Pancreas (tissue), 10 donors: ENCODE data around the gene NCK2. TPM values are rescaled to one million over a fixed set of nuclear protein-coding genes. Genes with fewer than 3 reads are reported as not detected.
A peak's percentile ranks its signal among the peaks of the same experiment; 100 is the strongest.

Source experiments
- ATAC-seq, 4 donors: fragments of 200-7000 bp; cut with Tn5 transposase; one replicate each; pipeline versions ENCODE4 v1.8.0 to v1.9.1; 2020; ENCODE audit warnings: mild to moderate bottlenecking in 4 of 4, moderate library complexity in 4 of 4
- DNase-seq, 6 donors: peaks; one replicate each; pipeline ENCODE4 v3.0.0-alpha.2; 2020
- FAIRE-seq: peaks from 2 replicates; lab custom pipeline; 2012; peaks lifted over from hg19 to GRCh38; lab: Jason Lieb, UNC
- H3K27ac ChIP-seq, 4 donors: fragments of 200-600 bp; sonication (generic); 1 replicate in 3 of 4; 2 replicates in 1 of 4; pipeline versions ENCODE4 v1.5.0 to v1.8.0; 2020
- H3K27me3 ChIP-seq, 4 donors: fragments of 200-600 bp; one replicate each; pipeline ENCODE4 v1.8.0; 2021
- H3K36me3 ChIP-seq, 3 donors: fragments of 200-600 bp; sonication (generic) in 1 of 3; one replicate each; pipeline versions ENCODE4 v1.5.0 to v1.8.0; 2020 to 2021
- H3K4me1 ChIP-seq, 3 donors: fragments of 200-600 bp; one replicate each; pipeline ENCODE4 v1.8.0; 2021
- H3K4me3 ChIP-seq, 4 donors: fragments of 200-600 bp; sonication (generic) in 2 of 4; one replicate each; pipeline versions ENCODE4 v1.5.0 to v1.8.0; 2020 to 2021
- H3K9me3 ChIP-seq, 4 donors: fragments of 200-600 bp; one replicate each; pipeline ENCODE4 v1.8.0; 2021
- WGBS, 2 donors: extraction: QIAGEN DNeasy Blood & Tissue Kit; methylation state at CpG; one replicate each; pipeline ENCODE4 v1.1.7; 2013; 5-methylcytosine and 5-hydroxymethylcytosine counted together
- intact Hi-C, 3 donors: fragments of 100-400 bp; cut with DNase I; formaldehyde crosslinking; loops; one replicate each; pipeline versions ENCODE4 v1.11.1 to v1.14.2; 2022
- polyA plus RNA-seq, 2 donors: library from polyadenylated mRNA; stranded (reverse); fragments of 200-250 nt; gene quantifications; one replicate each; pipeline ENCODE4 v1.2.3, GENCODE V29; 2013
- total RNA-seq, 6 donors: library from RNA; stranded (reverse); fragmentation: NEBNext Ultra II Directional in 4 of 6; extraction: Animal tissue kit (Norgen Biotek cat#: 25700) in 4 of 6; gene quantifications; one replicate each; pipeline versions ENCODE4 v1.2.1 to v1.2.4, GENCODE V29; 2021 to 2023
- TF ChIP-seq, protein P1 (sequence below), 4 donors: fragments of 200-600 bp; sonication (generic) in 3 of 4; IDR thresholded peaks; one replicate each; pipeline versions ENCODE4 v1.5.0 to v1.8.0; 2021; ENCODE audit warnings: antibody characterized with exemption in 4 of 4
- donor health status: healthy with polysubstance abuse.
- donor health status: DM: no; HTN: no; CAD: no; lungs with moderate emphysema.
- donor health status: DM: no; HTN: no; CAD: no.
- donor health status: control.
- donor health status: control.
- donor health status: Bipolar disorder and iron deficiency.
- donor health status: DM: yes; HTN: yes; CAD: no.
- donor health status: DM: no; HTN: no; CAD: no.
- donor health status: DM: no; HTN: no; CAD: no.
- donor health status: DM: yes; HTN: yes; CAD: no.

NCK2 gene
- total and polyA plus RNA-seq, 8 donors: 28.4 to 57.6 (median 31.2) TPM

GRCh38 chr2:105777506-105778055 is 32.9 kb downstream of the NCK2 start:
- FAIRE-seq (no peak), DNase-seq (no peak), ATAC-seq (no peak)
- Histone ChIP-seq H3K27ac (no peak overlapping the region), H3K9me3 (no peaks in the 10 kb centered on the region), H3K36me3 (no peaks in the 10 kb centered on the region), H3K4me3 (no peak overlapping the region), H3K27me3 (no peaks in the 10 kb centered on the region), H3K4me1 (peaks cover 0 to 12% (median 6%) of the 10 kb centered on the region in 3 donors)
- TF ChIP-seq, protein P1, sequence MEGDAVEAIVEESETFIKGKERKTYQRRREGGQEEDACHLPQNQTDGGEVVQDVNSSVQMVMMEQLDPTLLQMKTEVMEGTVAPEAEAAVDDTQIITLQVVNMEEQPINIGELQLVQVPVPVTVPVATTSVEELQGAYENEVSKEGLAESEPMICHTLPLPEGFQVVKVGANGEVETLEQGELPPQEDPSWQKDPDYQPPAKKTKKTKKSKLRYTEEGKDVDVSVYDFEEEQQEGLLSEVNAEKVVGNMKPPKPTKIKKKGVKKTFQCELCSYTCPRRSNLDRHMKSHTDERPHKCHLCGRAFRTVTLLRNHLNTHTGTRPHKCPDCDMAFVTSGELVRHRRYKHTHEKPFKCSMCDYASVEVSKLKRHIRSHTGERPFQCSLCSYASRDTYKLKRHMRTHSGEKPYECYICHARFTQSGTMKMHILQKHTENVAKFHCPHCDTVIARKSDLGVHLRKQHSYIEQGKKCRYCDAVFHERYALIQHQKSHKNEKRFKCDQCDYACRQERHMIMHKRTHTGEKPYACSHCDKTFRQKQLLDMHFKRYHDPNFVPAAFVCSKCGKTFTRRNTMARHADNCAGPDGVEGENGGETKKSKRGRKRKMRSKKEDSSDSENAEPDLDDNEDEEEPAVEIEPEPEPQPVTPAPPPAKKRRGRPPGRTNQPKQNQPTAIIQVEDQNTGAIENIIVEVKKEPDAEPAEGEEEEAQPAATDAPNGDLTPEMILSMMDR (IDR thresholded peaks at IDR 0.05): no peak
- intact Hi-C loops: no loop called here
- 75 to 79% methylated on average over 9 of the region's 9 CpGs for WGBS, 2 donors

- peaks cover 0 to 12% (median 6%) of the 10 kb centered on the region in 3 donors for H3K4me1 ChIP-seq
- WGBS, 2 donors: 82 to 83% methylated on average over 6 of the region's 6 CpGs
- DNase-seq (no peak), ATAC-seq (no peak), FAIRE-seq (no peak)
- H3K9me3 ChIP-seq: no peaks in the 10 kb centered on the region
- H3K4me3 ChIP-seq: no peak overlapping the region
- no peak overlapping the region for H3K27ac ChIP-seq
- TF ChIP-seq, protein P1 (IDR thresholded peaks at IDR 0.05): no peak
- H3K36me3 ChIP-seq: no peaks in the 10 kb centered on the region
- H3K27me3 ChIP-seq: no peaks in the 10 kb centered on the region
- intact Hi-C loops: no loop called here
Observed at GRCh38 chr2:105778080-105778607, 33.4 kb downstream of the NCK2 start.

- Histone ChIP-seq H3K36me3 (no peaks in the 10 kb centered on the region), H3K27ac (no peak overlapping the region), H3K9me3 (no peaks in the 10 kb centered on the region), H3K27me3 (no peaks in the 10 kb centered on the region), H3K4me3 (no peak overlapping the region), H3K4me1 (peaks cover 0 to 12% (median 6%) of the 10 kb centered on the region in 3 donors)
- FAIRE-seq (no peak), ATAC-seq (peak in 2 of 4 donors; percentile 39 to 43), DNase-seq (no peak)
- WGBS, 2 donors: 41 to 63% methylated on average over 5 of the region's 5 CpGs
- intact Hi-C loops: no loop called here
- TF ChIP-seq, protein P1 (IDR thresholded peaks at IDR 0.05): no peak
Observed at GRCh38 chr2:105779394-105779793, 34.7 kb downstream of the NCK2 start.

GRCh38 chr2:105780606-105781005 is 35.9 kb downstream of the NCK2 start:
- peaks cover 0 to 8% (median 6%) of the 10 kb centered on the region in 3 donors for H3K4me1 ChIP-seq
- ATAC-seq: no peak

More at GRCh38 chr2:105780606-105781005, 35.9 kb downstream of the NCK2 start:
- DNase-seq: no peak
- WGBS, 2 donors: 67 to 75% methylated on average over 5 of the region's 5 CpGs
- Histone ChIP-seq H3K9me3 (no peaks in the 10 kb centered on the region), H3K27me3 (no peaks in the 10 kb centered on the region), H3K4me3 (no peak overlapping the region), H3K27ac (peak overlapping the region in 1 of 4 donors; percentile 13), H3K36me3 (no peaks in the 10 kb centered on the region)
- intact Hi-C loops: no loop called here
- TF ChIP-seq, protein P1 (IDR thresholded peaks at IDR 0.05): no peak
- no peak for FAIRE-seq
